GM19240 (cell line): ENCODE results near the gene SLC7A5.
"Not testable (repeated sequence)": the region's sequence is repeated elsewhere in the genome, so short reads cannot be mapped to it uniquely, and the experiment has no call there.

Experiments used
- DNase-seq: peaks from one replicate; pipeline ENCODE4 v3.0.0; 2011; ENCODE audit warnings: low spot score; ENCODE audit not compliant: insufficient read length

The SLC7A5 gene

GRCh38 chr16:87834005-87834667 is 35.2 kb downstream of the SLC7A5 start:
- DNase-seq = no peak

DNA sequence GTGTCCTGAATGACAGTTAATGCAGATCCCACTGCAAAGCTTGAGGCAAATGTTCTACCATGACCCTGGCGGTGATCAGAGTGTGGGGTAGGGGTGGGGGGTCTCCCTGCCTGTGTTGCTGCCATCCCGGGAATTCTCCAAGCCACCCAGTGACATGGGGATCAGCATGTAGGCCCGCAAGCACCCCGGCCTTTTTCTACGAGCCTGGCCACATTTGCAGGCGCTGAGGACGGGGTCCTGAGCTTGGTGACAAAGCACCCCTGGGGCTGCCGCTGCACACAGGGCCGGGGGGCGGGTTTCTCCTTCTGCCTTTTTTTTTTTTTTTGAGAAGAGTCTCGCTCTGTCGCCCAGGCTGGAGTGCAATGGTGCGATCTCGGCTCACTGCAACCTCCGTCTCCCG is 35.8 kb downstream of the SLC7A5 start:
- no peak for DNase-seq

GRCh38 chr16:87832741-87833502 is 36.4 kb downstream of the SLC7A5 start:
- no peak for DNase-seq

GRCh38 chr16:87832137-87832527 is 37.2 kb downstream of the SLC7A5 start:
- DNase-seq = no peak

GRCh38 chr16:87831421-87832136 is 37.7 kb downstream of the SLC7A5 start:
- DNase-seq = no peak

DNA sequence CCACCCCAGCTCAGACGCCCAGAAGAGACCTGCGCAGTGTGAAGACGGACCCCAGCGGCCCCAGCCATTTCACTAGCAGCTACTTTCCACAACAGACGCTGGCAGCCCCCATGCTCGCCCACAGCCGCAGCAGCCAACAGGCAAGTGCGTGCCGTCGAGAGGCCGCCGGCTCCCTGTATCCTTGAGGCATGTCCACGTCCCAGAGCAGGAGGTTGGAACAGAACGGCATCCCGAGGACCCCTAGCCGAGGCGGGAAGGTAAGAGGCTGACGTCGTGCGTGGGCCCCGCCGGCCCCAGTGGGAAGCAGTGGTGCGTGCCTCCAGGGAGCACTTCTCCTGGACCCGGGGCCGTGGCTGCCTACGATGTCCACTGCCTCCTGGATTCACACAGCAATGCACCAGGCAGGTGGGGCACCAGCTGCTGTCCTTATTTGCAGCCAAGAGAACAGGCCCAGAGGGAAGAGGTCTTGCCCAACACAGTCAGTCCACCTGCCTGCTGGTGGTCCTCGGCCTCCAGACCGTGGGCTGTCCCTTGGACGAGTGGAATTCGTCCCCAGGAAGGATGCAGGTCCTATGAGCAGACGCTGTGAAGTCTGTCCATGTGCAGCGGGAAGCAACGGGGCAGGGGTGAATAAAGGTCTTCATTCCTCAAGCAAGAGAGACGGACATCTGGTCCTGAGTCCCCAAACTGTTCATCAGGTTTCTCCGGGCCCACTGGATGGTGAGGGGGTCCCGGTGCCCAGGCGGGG is 38.5 kb downstream of the SLC7A5 start:
- no peak for DNase-seq

GRCh38 chr16:87829988-87830672 is 39.2 kb downstream of the SLC7A5 start:
- no peak for DNase-seq

- DNase-seq = no peak
Observed at GRCh38 chr16:87829622-87829980, 39.7 kb downstream of the SLC7A5 start.

DNA sequence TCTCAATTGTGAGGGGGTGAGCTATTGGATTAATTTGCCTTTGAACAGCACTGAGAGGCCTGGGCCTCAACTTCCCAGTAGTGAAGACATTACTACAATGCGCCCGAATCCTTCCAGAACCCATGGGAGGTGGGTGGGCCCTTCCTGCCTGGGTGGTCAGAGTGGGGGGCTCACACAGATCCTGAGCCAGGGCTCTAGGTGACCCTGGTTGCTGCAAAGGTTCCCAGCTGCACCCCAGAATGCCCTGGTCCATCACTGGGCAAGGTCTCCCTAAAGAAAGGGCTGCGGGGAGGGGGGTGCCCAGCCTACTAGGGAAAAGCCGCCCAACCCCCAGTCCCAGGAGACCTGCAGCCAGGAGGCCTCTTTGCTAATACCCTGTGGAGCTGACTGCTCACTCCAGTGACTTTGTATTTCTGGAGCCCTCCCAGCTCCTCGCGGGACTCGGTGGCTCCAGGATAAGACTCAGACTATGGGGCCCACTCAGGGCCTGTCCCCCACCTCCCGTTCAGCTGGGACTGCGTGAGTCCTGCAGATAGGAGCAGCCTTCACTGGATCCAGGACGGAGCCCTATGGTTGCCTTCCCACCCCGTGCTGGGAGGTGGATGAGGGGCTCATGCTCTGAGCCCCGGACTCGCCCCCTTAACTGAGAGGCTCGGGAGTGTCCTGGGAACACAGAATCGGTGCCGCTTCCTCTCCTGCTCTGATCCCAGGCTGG is 40.2 kb downstream of the SLC7A5 start:
- no peak for DNase-seq

- DNase-seq = no peak
Observed at GRCh38 chr16:87828071-87828906, 41.0 kb downstream of the SLC7A5 start.

GRCh38 chr16:87827588-87827915 is 41.8 kb downstream of the SLC7A5 start:
- not testable (repeated sequence) for DNase-seq

GRCh38 chr16:87826798-87827587 is 42.3 kb downstream of the SLC7A5 start:
- no peak for DNase-seq

- DNase-seq = not testable (repeated sequence)
Observed at GRCh38 chr16:87826407-87826797, 42.9 kb downstream of the SLC7A5 start.

DNA sequence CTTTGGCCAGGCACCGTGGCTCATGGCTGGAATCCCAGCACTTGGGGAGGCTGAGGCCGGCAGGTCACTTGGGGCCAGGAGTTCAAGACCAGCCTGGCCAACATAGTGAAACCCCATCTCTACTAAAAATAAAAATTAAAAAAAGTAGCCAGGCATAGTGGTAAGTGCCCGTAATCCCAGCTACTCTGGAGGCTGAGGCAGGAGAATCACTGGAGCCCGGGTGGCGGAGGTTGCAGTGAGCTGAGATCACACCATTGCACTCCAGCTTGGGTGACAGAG is 43.5 kb downstream of the SLC7A5 start:
- DNase-seq = not testable (repeated sequence)

- DNase-seq = no peak
Observed at GRCh38 chr16:87824991-87825841, 44.1 kb downstream of the SLC7A5 start.

GRCh38 chr16:87824016-87824990 is 45.0 kb downstream of the SLC7A5 start:
- DNase-seq = no peak
